HepG2 (cell line): ENCODE measurements around the gene FOXK2. TPM values are rescaled to one million over a fixed set of nuclear protein-coding genes. Genes with fewer than 3 reads are reported as not detected.

Experiments used
- CENPBD1 ChIP-seq: sonication (generic); formaldehyde crosslinking; IDR thresholded peaks from 2 replicates; pipeline ENCODE4 v1.8.0; 2022; ENCODE audit warnings: missing genetic modification reagents, low read depth, mild to moderate bottlenecking, borderline replicate concordance
- GATAD1 ChIP-seq: IDR thresholded peaks from 2 replicates; pipeline ENCODE4 v1.6.1; 2016; ENCODE audit warnings: missing genetic modification reagents, missing compliant biosample characterization
- HDAC1 ChIP-seq: sonication (generic); formaldehyde crosslinking; IDR thresholded peaks from 2 replicates; pipeline ENCODE4 v1.5.1; 2020; ENCODE audit warnings: mild to moderate bottlenecking, missing genetic modification reagents
- MAFF ChIP-seq: IDR thresholded peaks from 2 replicates; pipeline ENCODE4 v1.6.1; 2011; ENCODE audit warnings: low read depth, low read length, improper control_type of control experiment
- MED13 ChIP-seq: sonication (generic); formaldehyde crosslinking; IDR thresholded peaks from 2 replicates; pipeline ENCODE4 v1.5.0; 2020; ENCODE audit warnings: missing genetic modification reagents
- MYC ChIP-seq: sonication (generic); formaldehyde crosslinking; IDR thresholded peaks from 2 replicates; pipeline ENCODE4 v1.9.0; 2021; ENCODE audit warnings: missing genetic modification reagents, borderline replicate concordance
- SKI ChIP-seq: fragments of 450-650 bp; IDR thresholded peaks from one replicate; pipeline ENCODE4 v1.6.1; 2018; ENCODE audit warnings: mild to moderate bottlenecking; ENCODE audit not compliant: partially characterized antibody
- SPEN ChIP-seq: sonication (generic); formaldehyde crosslinking; IDR thresholded peaks from 2 replicates; pipeline ENCODE4 v1.5.1; 2020; ENCODE audit warnings: low read depth, mild to moderate bottlenecking, missing genetic modification reagents
- TSC22D2 ChIP-seq: sonication (generic); formaldehyde crosslinking; IDR thresholded peaks from 2 replicates; pipeline ENCODE4 v1.5.1; 2020; ENCODE audit warnings: missing genetic modification reagents, mild to moderate bottlenecking, borderline replicate concordance
- ZBTB1 ChIP-seq: sonication (generic); formaldehyde crosslinking; IDR thresholded peaks from 2 replicates; pipeline ENCODE4 v1.4.0; 2020; ENCODE audit warnings: missing genetic modification reagents, borderline replicate concordance
- ZMYM4 ChIP-seq: sonication (generic); formaldehyde crosslinking; IDR thresholded peaks from 2 replicates; pipeline ENCODE4 v1.8.1; 2023; ENCODE audit warnings: mild to moderate bottlenecking, missing genetic modification reagents
- ZNF138 ChIP-seq: sonication (generic); formaldehyde crosslinking; IDR thresholded peaks from 2 replicates; pipeline ENCODE4 v1.5.0; 2020; ENCODE audit warnings: mild to moderate bottlenecking, low read depth, missing genetic modification reagents
- ZNF543 ChIP-seq: sonication (generic); formaldehyde crosslinking; IDR thresholded peaks from 2 replicates; pipeline ENCODE4 v1.4.0; 2020; ENCODE audit warnings: mild to moderate bottlenecking, missing genetic modification reagents
- ZNF572 ChIP-seq: sonication (generic); formaldehyde crosslinking; IDR thresholded peaks from 2 replicates; pipeline ENCODE4 v1.5.1; 2020; ENCODE audit warnings: mild to moderate bottlenecking, missing genetic modification reagents
- ZNF687 ChIP-seq: sonication (generic); formaldehyde crosslinking; IDR thresholded peaks from 2 replicates; pipeline ENCODE4 v1.5.1; 2020; ENCODE audit warnings: mild to moderate bottlenecking, missing genetic modification reagents, moderate library complexity
- ZNF709 ChIP-seq: sonication (generic); formaldehyde crosslinking; IDR thresholded peaks from 2 replicates; pipeline ENCODE4 v1.5.0; 2020; ENCODE audit warnings: mild to moderate bottlenecking, missing genetic modification reagents
- polyA plus RNA-seq, 8 experiments: library from polyadenylated mRNA; depleted of rRNA in 3 of 8; stranded (reverse) in 7 of 8; unstranded in 1 of 8; fragments of >200 nt; fragmentation: Illumina TruSeq in 4 of 8; extraction: Trizol in 4 of 8; gene quantifications; 2 replicates each; pipeline versions ENCODE4 v1.2.1 to v1.2.3, GENCODE V29; 2011 to 2016; ENCODE audit warnings: low read depth in 4 of 8, missing spikeins in 1 of 8, mixed read lengths in 1 of 8; ENCODE audit not compliant: insufficient read depth in 1 of 8
- total RNA-seq, 5 experiments: library from RNA; depleted of rRNA; stranded (reverse); fragments of >200 nt; fragmentation: Illumina TruSeq; extraction: Trizol; gene quantifications; 2 replicates each; pipeline ENCODE4 v1.2.3, GENCODE V29; 2016; ENCODE audit warnings: low read depth in 1 of 5
- TF ChIP-seq, protein P1 (sequence below): sonication (generic); formaldehyde crosslinking; IDR thresholded peaks from 2 replicates; pipeline ENCODE4 v1.4.0; 2020; ENCODE audit warnings: missing genetic modification reagents
- TF ChIP-seq, protein P2 (sequence below): IDR thresholded peaks from 2 replicates; pipeline ENCODE4 v1.6.1; 2018; ENCODE audit warnings: missing genetic modification reagents

Gene FOXK2
- total and polyA plus RNA-seq, 2 of the 13 experiments (the other 11 are each of a cell fraction or from before 2014, with no cell fraction given) = 67.1 to 67.2 TPM

- TF ChIP-seq, protein P1, sequence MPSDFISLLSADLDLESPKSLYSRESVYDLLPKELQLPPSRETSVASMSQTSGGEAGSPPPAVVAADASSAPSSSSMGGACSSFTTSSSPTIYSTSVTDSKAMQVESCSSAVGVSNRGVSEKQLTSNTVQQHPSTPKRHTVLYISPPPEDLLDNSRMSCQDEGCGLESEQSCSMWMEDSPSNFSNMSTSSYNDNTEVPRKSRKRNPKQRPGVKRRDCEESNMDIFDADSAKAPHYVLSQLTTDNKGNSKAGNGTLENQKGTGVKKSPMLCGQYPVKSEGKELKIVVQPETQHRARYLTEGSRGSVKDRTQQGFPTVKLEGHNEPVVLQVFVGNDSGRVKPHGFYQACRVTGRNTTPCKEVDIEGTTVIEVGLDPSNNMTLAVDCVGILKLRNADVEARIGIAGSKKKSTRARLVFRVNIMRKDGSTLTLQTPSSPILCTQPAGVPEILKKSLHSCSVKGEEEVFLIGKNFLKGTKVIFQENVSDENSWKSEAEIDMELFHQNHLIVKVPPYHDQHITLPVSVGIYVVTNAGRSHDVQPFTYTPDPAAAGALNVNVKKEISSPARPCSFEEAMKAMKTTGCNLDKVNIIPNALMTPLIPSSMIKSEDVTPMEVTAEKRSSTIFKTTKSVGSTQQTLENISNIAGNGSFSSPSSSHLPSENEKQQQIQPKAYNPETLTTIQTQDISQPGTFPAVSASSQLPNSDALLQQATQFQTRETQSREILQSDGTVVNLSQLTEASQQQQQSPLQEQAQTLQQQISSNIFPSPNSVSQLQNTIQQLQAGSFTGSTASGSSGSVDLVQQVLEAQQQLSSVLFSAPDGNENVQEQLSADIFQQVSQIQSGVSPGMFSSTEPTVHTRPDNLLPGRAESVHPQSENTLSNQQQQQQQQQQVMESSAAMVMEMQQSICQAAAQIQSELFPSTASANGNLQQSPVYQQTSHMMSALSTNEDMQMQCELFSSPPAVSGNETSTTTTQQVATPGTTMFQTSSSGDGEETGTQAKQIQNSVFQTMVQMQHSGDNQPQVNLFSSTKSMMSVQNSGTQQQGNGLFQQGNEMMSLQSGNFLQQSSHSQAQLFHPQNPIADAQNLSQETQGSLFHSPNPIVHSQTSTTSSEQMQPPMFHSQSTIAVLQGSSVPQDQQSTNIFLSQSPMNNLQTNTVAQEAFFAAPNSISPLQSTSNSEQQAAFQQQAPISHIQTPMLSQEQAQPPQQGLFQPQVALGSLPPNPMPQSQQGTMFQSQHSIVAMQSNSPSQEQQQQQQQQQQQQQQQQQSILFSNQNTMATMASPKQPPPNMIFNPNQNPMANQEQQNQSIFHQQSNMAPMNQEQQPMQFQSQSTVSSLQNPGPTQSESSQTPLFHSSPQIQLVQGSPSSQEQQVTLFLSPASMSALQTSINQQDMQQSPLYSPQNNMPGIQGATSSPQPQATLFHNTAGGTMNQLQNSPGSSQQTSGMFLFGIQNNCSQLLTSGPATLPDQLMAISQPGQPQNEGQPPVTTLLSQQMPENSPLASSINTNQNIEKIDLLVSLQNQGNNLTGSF (CRISPR knock-in tag) = no peak
- no peak for TF ChIP-seq MAFF
- no peak for TF ChIP-seq SKI
- TF ChIP-seq SPEN (CRISPR knock-in tag) = peak; percentile 44; the same call in 1 of the 2 replicates
- peak; percentile 12; the same call in 1 of the 2 replicates for TF ChIP-seq GATAD1 (CRISPR knock-in tag)
- TF ChIP-seq ZNF138 (CRISPR knock-in tag) = no peak
- 0 out of 2 replicates have a peak, but pooled peaks have one; percentile 44 for TF ChIP-seq ZNF709 (CRISPR knock-in tag)
- peak; percentile 71 for TF ChIP-seq ZNF687 (CRISPR knock-in tag)
- TF ChIP-seq ZBTB1 = peak; percentile 90
- TF ChIP-seq ZMYM4 = peak; percentile 18; the same call in 1 of the 2 replicates
- TF ChIP-seq CENPBD1 = no peak
- peak; percentile 59 for TF ChIP-seq HDAC1 (CRISPR knock-in tag)
- TF ChIP-seq TSC22D2 (CRISPR knock-in tag) = peak; percentile 46; the same call in 1 of the 2 replicates
- TF ChIP-seq MED13 = no peak
- TF ChIP-seq, protein P2, sequence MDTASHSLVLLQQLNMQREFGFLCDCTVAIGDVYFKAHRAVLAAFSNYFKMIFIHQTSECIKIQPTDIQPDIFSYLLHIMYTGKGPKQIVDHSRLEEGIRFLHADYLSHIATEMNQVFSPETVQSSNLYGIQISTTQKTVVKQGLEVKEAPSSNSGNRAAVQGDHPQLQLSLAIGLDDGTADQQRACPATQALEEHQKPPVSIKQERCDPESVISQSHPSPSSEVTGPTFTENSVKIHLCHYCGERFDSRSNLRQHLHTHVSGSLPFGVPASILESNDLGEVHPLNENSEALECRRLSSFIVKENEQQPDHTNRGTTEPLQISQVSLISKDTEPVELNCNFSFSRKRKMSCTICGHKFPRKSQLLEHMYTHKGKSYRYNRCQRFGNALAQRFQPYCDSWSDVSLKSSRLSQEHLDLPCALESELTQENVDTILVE (CRISPR knock-in tag) = 0 out of 2 replicates have a peak, but pooled peaks have one; percentile 41
- peak; percentile 71; the same call in 1 of the 2 replicates for TF ChIP-seq MYC (CRISPR knock-in tag)
- TF ChIP-seq ZNF572 (CRISPR knock-in tag) = no peak
- no peak for TF ChIP-seq ZNF543 (CRISPR knock-in tag)
Observed at GRCh38 chr17:82519971-82520903, 705 bp downstream of the FOXK2 start (continued).
